Spleen (tissue), 7 donors: ENCODE results near the gene ZBTB34.

Experiments
- POLR2A ChIP-seq, 3 donors: fragments of 450-650 bp; IDR thresholded peaks; one replicate each; pipeline ENCODE4 v1.5.1; 2017; ENCODE audit warnings: antibody characterized with exemption in 3 of 3, mild to moderate bottlenecking in 1 of 3
- POLR2AphosphoS5 ChIP-seq, 3 donors: sonication (generic); formaldehyde crosslinking; IDR thresholded peaks; one replicate each; pipeline ENCODE4 v1.5.1; 2017; ENCODE audit warnings: antibody characterized with exemption in 3 of 3
- TF ChIP-seq, protein P1 (sequence below), 11 experiments: fragments of 200-600 bp in 7 of 11; fragments of 450-650 bp in 4 of 11; sonication (generic) in 4 of 11; IDR thresholded peaks in 8 of 11; conservative IDR thresholded peaks in 3 of 11; 1 replicate in 7 of 11; 2 replicates in 4 of 11; pipeline versions ENCODE4 v1.4.0 to v1.8.0; 2016 to 2021; ENCODE audit warnings: antibody characterized with exemption in 11 of 11, inconsistent platforms in 4 of 11, mild to moderate bottlenecking in 1 of 11
- donor health status: DM: no; HTN: no; CAD: no; lungs with moderate emphysema.
- donor health status: DM: no; HTN: no; CAD: no.
- donor health status: DM: no; HTN: no; CAD: no.

DNA sequence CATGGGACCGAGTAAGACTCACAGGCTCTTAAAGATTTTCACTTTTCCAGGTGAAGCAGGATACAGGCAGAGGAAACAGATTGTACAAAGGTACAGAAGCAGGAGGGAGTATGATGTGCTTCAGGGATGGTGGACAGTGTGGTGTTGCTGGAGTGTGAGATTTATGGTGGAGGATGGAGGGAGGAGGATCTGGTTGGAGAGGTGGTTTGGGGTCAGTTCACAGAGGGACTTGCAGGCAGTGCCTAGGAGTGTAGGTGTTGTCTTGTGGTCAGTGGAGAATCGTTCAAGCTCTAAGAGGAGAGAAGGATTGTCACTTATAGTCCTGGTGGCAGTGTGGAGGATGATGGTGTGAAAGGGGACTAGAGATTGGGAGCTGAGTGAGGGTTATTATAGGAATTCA is 65.9 kb downstream of the ZBTB34 start:
- TF ChIP-seq, protein P1, sequence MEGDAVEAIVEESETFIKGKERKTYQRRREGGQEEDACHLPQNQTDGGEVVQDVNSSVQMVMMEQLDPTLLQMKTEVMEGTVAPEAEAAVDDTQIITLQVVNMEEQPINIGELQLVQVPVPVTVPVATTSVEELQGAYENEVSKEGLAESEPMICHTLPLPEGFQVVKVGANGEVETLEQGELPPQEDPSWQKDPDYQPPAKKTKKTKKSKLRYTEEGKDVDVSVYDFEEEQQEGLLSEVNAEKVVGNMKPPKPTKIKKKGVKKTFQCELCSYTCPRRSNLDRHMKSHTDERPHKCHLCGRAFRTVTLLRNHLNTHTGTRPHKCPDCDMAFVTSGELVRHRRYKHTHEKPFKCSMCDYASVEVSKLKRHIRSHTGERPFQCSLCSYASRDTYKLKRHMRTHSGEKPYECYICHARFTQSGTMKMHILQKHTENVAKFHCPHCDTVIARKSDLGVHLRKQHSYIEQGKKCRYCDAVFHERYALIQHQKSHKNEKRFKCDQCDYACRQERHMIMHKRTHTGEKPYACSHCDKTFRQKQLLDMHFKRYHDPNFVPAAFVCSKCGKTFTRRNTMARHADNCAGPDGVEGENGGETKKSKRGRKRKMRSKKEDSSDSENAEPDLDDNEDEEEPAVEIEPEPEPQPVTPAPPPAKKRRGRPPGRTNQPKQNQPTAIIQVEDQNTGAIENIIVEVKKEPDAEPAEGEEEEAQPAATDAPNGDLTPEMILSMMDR (IDR thresholded peaks at IDR 0.05 in 8 of 11, conservative IDR thresholded peaks at IDR 0.05 in 3 of 11), result no peak
- TF ChIP-seq POLR2AphosphoS5 (IDR thresholded peaks at IDR 0.05), result no peak
- no peak for TF ChIP-seq POLR2A (IDR thresholded peaks at IDR 0.05)
